Activated CD8-positive, alpha-beta memory T cell treated with anti-CD3 and anti-CD28 coated beads for 36 hours (primary cell): ENCODE measurements around the gene TM9SF2. TPM values are rescaled to one million over a fixed set of nuclear protein-coding genes. Genes with fewer than 3 reads are reported as not detected.

Source experiments
- CTCF ChIA-PET: fragments of 350-600 bp; sonication (Branson Sonifier 250); formaldehyde crosslinking; loops from one replicate; lab custom pipeline; 2021; ENCODE audit warnings: antibody characterized with exemption; lab: Charles Lee
- POLR2A ChIA-PET: fragments of 350-600 bp; sonication (Branson Sonifier 250); formaldehyde crosslinking; loops from one replicate; lab custom pipeline; 2021; ENCODE audit warnings: antibody characterized with exemption; lab: Charles Lee
- total RNA-seq, 2 experiments: library from RNA; stranded (reverse); gene quantifications; one replicate each; pipeline ENCODE4 v1.2.3, GENCODE V29; 2021

The TM9SF2 gene
- total RNA-seq, 2 experiments from 2014 or later: 90.4 to 94.8 TPM

DNA sequence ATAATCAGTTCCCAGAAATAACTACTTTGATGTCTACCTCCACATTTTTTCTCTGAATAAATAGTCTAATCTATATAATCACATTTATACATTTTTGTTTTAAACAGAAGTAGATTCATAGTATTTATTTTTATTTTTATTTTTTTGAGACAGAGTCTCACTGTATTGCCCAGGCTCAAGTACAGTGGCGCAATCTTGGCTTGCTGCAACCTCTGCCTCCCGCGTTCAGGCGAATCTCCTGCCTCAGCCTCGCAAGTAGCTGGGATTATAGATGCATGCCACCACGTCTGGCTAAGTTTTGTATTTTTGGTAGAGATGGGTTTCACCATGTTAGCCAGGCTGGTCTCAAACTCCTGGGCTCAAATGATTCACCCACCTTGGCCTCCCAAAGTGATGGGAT, 16.7 kb downstream of the TM9SF2 start:
- CTCF ChIA-PET: no interaction called here

DNA sequence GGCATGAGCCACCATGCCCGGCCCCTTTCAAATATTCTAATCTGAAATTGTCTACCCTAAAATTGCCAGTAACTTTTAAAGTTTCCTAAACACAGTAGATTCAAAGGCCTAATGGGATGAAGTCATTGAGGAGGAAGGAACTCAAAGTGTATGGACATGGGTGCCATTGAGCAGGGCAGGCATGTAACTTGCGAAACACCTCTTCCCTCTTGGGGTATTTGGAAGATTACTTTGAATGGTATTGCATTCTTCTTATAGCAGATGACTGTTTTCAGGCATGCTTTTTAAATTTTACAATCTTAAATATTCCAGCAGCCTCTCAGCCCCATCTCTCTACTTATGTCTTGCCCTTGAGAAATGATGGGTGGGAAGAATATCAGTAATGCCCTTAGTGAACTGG, 21.0 kb downstream of the TM9SF2 start:
- POLR2A ChIA-PET: no interaction called here
- CTCF ChIA-PET: no interaction called here

More for the DNA sequence above, 16.7 kb downstream of the TM9SF2 start:
- POLR2A ChIA-PET: no interaction called here

DNA sequence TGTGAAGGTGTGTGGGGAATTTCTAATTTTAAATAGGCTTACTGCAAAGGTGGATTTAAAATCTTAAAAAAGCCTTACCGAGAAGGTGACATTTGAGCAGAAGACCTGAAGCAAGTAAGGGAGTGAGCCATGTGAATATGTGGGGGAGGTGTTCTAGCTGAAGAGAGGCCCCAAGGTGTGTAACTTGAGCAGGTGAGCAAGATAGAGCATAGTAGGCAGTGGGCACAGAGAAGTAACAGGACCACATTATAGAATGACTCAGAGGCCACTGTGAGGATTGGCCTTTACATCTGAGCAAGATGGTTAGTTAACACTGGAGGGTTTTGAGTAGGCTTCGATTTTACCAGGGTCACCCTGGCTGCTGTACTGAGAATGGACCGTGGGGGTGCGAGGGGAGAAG, 22.6 kb downstream of the TM9SF2 start:
- ChIA-PET POLR2A (no interaction called here), CTCF (no interaction called here)

DNA sequence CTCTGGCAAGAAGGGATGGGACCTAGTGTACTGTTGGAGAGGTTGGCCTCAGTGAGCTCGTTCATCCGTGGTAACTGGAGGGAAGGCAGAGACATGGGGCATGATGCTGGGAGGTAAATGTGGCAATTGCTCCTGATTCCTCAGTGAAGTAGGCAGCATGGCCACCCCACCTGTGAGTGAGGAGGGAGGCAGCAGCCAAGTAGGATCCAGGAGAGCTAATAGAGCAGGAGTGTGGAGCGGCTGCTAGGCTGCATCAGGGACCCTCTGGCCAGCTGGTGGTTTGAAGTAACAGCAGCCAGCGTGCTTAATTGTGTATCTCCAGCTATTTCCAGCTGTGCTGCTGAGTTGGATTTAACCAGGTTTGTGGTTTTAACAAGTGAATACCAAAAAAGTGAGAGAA, 24.7 kb downstream of the TM9SF2 start:
- POLR2A ChIA-PET: interaction anchor here (0.7 kb wide), 2 partner anchors 9 to 24 kb away, joined by 5 to 10 read pairs; no protein-coding TSS in a partner anchor
- CTCF ChIA-PET: no interaction called here

DNA sequence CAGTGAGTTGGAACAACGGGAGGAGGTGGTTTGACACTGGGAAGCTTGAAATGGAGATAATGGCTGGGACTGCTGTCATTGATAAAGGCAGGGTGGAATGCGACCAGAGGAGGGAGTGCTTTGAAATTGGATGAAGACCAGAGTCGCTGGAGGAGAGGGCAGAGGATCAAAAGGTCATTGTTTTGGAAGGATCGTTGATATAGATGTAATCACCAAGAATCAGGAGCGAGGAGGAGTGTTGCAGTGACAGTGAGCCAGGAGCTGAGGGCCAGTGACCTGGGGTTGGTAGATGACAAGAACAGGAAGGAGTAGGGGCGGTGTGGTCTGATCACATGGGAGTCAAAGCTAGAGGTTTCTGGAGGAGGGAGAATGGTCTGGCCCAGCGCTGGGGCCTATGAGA, 25.3 kb downstream of the TM9SF2 start:
- POLR2A ChIA-PET: no interaction called here
- CTCF ChIA-PET: no interaction called here

DNA sequence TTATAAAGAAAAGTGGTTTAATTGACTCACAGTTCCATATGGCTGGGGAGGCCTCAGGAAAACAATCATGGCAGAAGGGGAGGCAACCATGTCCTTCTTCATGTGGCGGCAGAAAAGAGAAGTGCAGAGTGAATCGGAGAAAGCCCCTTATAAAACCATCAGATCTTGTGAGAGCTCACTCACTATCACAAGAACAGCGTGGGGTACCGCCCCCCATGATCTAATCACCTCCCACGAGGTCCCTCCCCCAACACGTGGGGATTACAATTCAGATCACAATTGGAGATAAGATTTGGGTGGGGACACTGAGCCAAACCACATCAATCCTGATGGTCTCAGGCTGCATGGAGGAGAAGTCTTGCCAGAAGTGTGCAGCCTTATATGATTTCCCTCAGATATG, 26.0 kb downstream of the TM9SF2 start:
- ChIA-PET POLR2A (interaction anchor here (0.6 kb wide), 1 partner anchor 714 kb away, joined by 3 read pairs; no protein-coding TSS in a partner anchor), CTCF (no interaction called here)

DNA sequence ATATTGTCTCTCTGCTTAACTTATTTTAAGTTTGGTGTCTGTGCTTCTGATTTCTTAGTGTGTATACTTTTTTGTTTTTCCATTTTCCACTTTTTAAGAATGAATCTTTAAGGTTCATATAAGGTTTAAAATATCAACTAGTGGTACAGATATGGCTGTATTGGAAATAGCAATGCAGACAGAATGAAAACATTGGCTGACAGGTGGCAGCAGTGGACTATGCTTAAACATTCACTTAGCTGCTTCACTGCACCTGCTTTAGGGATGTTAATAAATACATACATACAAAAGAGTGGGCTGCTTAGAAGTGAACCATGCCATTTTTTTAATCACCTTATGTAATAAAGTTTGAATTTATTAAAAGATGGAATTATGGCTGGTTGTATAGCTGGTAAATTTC, 27.3 kb downstream of the TM9SF2 start:
- POLR2A ChIA-PET: interaction anchor here (0.9 kb wide), 1 partner anchor 37 kb away, joined by 3 read pairs; no protein-coding TSS in a partner anchor
- CTCF ChIA-PET: no interaction called here

DNA sequence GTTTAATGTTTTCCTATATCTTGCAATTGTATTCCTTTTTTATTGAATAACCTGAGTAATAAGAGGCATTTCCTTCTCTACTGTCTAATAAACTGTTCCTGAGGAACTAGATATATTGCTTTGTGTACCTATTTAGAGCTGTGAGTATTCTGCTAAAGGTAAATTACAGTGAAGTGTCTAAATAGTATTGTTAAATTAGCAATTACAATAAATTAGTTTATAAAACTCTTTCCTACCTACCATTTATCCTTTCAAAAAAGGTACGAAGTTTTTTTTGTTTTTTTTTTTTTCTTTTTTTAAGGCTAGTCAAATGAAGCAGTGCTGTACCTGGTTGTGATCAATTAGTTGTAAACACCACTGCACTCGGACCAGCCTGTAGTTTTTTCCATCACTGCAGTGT, 34.8 kb downstream of the TM9SF2 start:
- CTCF ChIA-PET: interaction anchor here (0.7 kb wide), 2 partner anchors 31 to 76 kb away, joined by 3 to 4 read pairs; no protein-coding TSS in a partner anchor
- POLR2A ChIA-PET: no interaction called here

DNA sequence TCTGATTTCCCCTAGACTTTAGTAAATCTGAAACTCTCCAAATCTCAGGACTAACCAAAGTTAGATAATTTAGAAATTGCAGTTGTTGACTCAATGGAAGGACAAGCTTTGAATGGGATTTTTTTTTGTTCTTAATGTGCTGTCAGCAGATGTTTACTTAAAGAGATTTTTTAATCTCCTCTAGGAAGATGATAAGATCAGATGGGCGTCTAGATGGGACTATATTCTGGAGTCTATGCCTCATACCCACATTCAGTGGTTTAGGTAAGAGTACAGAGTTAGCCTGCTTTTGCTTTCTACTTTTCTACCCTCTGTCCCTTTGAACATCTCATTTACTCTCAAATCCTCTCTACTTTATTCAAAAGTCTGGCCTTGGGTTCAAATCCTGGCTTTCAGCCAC, 39.3 kb downstream of the TM9SF2 start:
- CTCF ChIA-PET: interaction anchor here (0.7 kb wide), 3 partner anchors 64 to 376 kb away, joined by 3 to 5 read pairs (median 3); no protein-coding TSS in a partner anchor
- POLR2A ChIA-PET: no interaction called here

DNA sequence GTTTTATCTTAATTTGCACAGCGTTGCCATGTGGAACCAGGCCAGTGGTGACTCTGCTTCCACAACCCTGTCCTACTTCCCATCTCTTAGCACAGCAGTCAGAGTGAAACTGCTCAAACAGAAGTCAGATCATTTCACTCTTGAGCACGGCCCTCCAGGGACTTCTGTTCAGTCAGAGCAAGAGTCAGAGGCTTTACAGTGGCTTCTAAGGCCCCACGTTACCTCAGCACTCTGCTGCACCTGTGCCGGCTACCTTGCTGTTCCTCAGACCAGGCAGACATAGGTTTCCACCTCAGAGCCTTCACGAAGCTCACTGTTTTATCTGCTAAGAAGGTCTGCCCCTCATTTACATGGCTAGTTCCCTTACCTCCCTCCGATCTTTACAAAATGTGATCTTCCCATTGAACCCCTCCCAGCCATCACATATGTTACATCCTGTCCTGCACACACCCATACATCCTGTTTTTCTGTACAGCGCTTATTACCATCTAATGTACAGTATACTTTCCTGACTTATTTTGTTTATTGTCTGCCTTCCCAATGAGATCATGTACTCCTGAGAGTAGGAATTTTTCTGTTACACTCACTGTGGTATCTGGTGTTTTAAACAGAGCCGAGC, 41.6 kb downstream of the TM9SF2 start:
- ChIA-PET CTCF (no interaction called here), POLR2A (no interaction called here)

DNA sequence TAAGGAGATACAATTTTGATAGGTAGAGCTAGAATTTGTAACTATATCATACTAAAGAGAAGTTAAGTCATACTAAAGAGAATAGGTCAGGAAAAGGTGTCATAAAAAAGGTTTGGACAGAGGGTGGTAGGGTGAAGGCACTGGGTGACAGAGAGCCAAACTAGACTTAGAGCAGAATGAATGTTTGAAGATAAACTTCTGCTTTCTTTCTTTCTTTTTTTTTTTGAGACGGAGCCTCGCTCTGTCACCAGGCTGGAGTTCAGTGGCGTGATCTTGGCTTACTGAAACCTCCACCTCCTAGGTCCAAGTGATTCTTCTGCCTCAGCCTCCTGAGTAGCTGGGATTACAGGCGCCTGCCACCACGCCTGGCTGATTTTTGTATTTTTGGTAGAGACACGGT, 44.1 kb downstream of the TM9SF2 start:
- ChIA-PET POLR2A (no interaction called here), CTCF (no interaction called here)

DNA sequence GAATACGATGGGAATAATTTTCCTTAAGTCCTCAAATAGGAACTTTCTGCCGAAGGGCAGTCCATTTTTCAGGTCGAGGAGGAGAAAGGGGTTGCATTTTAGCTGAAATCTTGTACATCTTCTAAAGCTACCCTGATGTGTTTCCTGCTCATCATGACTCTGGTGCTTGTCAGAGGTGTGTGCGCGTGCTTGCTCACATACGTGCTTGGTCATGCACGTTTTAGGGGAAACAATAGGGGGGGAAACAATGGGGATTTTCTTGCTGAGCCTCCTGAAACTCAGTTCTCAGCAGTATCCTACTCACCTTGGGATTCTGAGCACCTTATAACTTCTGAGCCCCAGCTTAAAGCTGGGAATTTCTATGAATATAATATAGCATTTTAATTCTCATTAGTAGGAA, 44.7 kb downstream of the TM9SF2 start:
- POLR2A ChIA-PET: no interaction called here

DNA sequence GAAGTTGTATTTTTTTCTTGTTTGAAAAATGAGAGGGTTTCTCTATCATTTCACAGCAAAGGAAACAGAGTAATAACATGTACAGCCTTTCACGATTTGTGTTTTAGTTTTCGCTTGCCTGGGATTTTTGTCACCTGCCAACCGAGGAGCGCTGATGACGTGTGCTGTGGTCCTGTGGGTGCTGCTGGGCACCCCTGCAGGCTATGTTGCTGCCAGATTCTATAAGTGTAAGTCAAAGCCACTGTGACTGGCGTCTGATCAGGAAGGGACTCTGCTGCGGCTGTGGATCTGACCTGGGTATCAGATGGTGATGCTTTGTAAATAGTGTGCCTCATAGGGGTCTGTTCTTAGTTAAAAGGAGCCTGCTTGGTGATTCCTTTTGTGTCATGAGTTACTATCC, 45.6 kb downstream of the TM9SF2 start:
- ChIA-PET POLR2A (no interaction called here), CTCF (no interaction called here)

More for the DNA sequence above, 44.7 kb downstream of the TM9SF2 start:
- CTCF ChIA-PET: no interaction called here

DNA sequence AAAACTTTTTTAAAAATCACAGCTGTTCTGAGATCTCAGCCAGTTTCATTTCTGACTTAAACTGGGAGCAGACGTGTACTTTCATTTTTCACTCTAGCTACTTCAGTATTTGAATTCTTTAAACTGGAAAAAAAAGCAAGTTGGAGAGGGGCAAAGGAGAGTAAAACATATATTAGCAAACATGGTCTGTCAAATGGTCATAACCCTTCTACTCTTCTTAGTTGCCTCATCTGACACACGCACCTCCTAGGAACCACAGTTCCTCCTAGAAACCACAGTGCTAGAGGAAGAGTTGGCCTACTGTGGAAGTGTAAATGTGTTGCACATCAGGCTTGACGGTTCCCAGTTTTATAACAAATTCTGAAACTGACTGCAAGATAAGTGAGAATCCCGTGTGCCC, 47.2 kb downstream of the TM9SF2 start:
- POLR2A ChIA-PET: no interaction called here

DNA sequence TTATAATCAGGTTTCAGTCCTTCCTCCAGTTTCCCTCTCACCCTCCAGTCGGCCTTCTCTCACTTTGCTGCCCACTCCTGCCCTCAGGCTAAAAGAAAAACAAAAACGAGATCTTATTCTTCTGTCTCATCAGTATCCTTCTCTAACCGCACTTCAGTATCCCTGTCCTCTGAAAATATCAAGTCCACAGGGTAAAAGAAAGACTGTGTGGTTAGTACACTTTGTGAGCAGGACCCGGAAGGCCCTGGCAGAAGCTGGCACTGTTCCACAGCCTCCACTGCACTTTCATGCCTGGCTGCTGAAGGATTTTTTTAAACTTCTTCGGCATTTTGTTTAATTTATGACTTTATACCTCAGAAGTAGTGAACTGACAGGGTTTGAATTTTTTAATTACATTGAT, 51.8 kb downstream of the TM9SF2 start:
- ChIA-PET CTCF (no interaction called here), POLR2A (interaction anchor here (0.5 kb wide), 1 partner anchor 13 kb away, joined by 3 read pairs; no protein-coding TSS in a partner anchor)

More for the DNA sequence above, 47.2 kb downstream of the TM9SF2 start:
- CTCF ChIA-PET: no interaction called here

DNA sequence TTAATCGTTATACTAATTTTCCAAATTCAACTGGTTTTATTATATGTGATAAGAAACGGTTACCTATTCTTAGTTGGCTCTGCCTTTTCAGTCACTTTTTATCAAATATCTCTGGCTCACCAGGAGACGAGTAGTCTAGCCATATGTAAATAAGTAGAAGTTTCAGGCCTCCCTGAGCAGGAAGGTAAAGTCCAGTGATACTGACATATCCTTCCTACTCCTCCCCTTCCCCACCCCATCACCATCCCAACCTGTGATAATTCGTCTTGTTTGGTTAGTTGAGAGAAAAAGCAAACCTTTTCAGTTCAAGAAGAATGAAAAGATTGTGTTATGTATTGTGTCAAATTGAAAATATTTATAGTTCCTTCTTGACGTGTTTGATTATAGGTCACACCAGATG, 53.9 kb downstream of the TM9SF2 start:
- CTCF ChIA-PET: no interaction called here
- POLR2A ChIA-PET: no interaction called here

DNA sequence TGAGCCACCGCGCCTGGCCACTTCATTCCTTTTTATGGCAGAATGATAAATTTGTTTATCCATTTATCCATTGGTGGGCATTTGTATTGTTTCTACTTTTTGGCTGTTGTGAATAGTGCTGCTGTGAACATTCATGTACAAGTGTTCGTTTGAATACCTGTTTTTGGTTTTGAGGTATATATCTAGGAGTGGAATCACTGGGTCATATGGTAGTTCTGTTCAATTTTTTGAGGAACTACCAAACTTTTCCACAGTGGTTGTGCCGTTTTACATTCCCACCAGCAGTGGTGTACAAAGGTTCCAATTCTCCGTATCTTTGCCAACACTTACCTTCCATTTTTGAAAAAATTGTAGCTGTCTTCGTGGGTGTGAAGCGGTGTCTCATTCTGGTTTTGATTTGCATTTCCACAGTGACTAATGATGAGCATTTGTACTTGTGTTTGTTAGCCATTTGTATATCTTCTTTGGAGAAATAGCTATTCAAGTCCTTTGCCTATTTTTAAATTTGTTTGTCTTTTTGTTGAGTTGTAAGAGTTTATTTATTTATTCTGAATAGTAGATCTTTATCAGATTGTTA, 55.7 kb downstream of the TM9SF2 start:
- ChIA-PET CTCF (no interaction called here), POLR2A (no interaction called here)

DNA sequence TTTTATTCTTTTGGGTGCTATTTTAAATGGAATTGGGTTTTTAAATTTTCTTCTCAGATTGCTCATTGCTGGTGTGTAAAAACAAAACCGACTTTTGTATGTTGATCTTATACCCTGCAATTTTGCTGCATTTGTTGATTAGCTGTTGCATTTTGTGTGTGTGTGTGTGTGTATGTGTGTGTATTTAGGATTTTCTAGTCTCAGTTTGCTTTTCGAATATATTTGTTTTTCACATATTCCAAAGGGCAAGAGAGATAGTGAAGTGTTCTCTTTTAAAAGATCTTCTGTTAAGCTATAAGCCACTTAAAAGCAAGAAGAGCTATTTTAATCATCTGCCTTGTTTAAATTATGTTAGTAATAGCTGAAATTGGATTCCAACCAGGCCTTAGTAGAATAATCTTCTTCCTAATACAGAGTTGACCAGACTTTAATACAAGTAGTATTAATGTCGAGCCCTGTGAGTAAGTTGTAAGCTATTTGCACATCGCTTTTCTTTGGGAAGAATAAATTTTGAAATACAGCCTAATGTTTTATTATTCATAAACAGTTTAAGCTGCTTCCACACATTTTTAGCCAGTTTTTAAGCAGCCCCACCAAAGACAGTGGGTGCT, 57.4 kb downstream of the TM9SF2 start:
- ChIA-PET CTCF (no interaction called here), POLR2A (no interaction called here)

DNA sequence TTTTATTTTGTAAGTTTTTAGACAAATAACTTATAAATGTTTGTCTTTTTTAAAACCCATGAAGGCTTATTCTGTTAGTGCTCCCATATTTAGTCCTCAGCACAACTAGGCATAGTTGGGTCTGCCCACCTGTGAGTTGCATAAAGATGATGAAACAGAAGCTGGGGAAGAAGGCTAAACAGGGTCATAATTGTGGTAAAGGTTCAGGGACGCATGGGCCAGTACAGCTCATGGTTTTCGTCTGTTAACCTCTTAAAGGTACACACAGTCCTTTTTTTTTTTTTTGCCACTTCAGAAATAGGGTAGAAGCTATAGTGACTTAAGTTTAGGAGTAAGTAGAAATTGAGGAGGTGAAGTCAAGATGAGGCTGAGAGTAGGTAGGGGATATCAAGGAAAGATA, 58.3 kb downstream of the TM9SF2 start:
- ChIA-PET CTCF (no interaction called here), POLR2A (interaction anchor here (0.6 kb wide), 1 partner anchor 129 kb away, joined by 3 read pairs; no protein-coding TSS in a partner anchor)

DNA sequence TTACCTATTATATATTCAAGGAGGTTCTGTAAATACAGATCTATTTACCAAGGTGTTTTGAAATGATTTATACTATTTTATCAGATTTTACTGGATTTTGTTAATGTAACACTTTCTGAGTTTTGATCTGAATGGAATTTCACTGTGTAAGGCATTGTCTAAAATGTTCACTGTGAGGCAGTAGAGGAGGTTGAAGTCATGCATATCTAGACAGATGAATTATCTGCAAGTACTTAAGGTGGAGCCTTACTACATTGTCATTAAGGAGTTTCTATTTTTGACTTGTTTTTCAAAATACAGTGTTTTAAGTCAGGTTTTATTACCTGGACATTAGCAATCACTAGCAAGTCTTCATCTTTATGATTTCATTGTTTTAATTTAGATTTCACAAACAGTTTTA, 62.1 kb downstream of the TM9SF2 start:
- ChIA-PET POLR2A (no interaction called here), CTCF (interaction anchor here (0.7 kb wide), 1 partner anchor 599 kb away, joined by 3 read pairs; no protein-coding TSS in a partner anchor)

DNA sequence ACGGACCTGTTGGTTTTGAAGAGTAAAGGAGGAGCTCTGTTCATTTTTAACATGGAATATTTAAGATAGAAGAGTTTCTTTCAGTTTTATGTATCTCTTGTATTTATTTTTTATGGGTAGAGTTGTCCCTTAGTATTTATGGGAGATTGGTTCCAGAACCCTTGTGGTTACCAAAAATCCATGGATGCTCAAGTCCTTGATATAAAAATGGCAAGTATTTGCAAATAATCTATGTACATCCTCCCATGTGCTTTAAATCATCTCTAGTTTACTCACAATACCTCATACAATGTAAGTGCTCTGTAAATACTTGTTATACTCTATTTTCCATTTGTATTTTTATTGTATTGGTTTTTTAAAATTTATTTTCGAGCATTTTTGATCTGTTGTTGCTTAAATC, 63.1 kb downstream of the TM9SF2 start:
- POLR2A ChIA-PET: no interaction called here
- CTCF ChIA-PET: no interaction called here
